Karpas-422 (cell line): ENCODE measurements around the gene PTPRM. TPM values are rescaled to one million over a fixed set of nuclear protein-coding genes. Genes with fewer than 3 reads are reported as not detected.

Experiments used
- DNase-seq: peaks from one replicate; pipeline ENCODE4 v3.0.0-alpha.2; 2015
- H2AFZ ChIP-seq: fragments of 200-600 bp; sonication (generic); 2 replicates; pipeline ENCODE4 v1.6.1; 2014; ENCODE audit warnings: antibody characterized with exemption, low read length, mixed read lengths
- H3K27ac ChIP-seq: fragments of 200-600 bp; sonication (generic); 2 replicates; pipeline ENCODE4 v1.5.1; 2014; ENCODE audit warnings: mild to moderate bottlenecking, low read length, moderate library complexity
- H3K27me3 ChIP-seq: fragments of 200-600 bp; sonication (generic); 2 replicates; pipeline ENCODE4 v1.6.1; 2014; ENCODE audit warnings: low read length, mixed read lengths
- H3K36me3 ChIP-seq: fragments of 200-600 bp; sonication (generic); 2 replicates; pipeline ENCODE4 v1.6.1; 2014; ENCODE audit warnings: low read length, mixed read lengths; ENCODE audit not compliant: insufficient read depth
- H3K4me1 ChIP-seq: fragments of 200-600 bp; sonication (generic); 2 replicates; pipeline ENCODE4 v1.6.1; 2014; ENCODE audit warnings: mild to moderate bottlenecking, low read length, mixed read lengths
- H3K4me2 ChIP-seq: fragments of 200-600 bp; sonication (generic); 2 replicates; pipeline ENCODE4 v1.6.1; 2014; ENCODE audit warnings: low read length, low read depth, mild to moderate bottlenecking; ENCODE audit not compliant: poor library complexity, severe bottlenecking
- H3K4me3 ChIP-seq: fragments of 200-600 bp; sonication (generic); 2 replicates; pipeline ENCODE4 v1.5.1; 2014; ENCODE audit warnings: mild to moderate bottlenecking, antibody characterized with exemption, low read length, mixed read lengths
- H3K79me2 ChIP-seq: fragments of 200-600 bp; sonication (generic); 2 replicates; pipeline ENCODE4 v1.6.1; 2014; ENCODE audit warnings: mild to moderate bottlenecking, low read length, mixed read lengths
- H3K9ac ChIP-seq: fragments of 200-600 bp; sonication (generic); 2 replicates; pipeline ENCODE4 v1.6.0; 2014; ENCODE audit warnings: low read length
- H3K9me2 ChIP-seq: fragments of 200-600 bp; sonication (generic), shearing (Covaris generic); replicated peaks from 2 replicates; pipeline ENCODE4 v1.6.0; 2014; ENCODE audit warnings: mild to moderate bottlenecking, low read length, moderate library complexity; ENCODE audit not compliant: insufficient read depth
- H3K9me3 ChIP-seq: fragments of 300-700, 200-600 bp; sonication (generic); 2 replicates; pipeline ENCODE4 v1.6.1; 2014; ENCODE audit warnings: low read length, mixed read lengths
- H4K20me1 ChIP-seq: fragments of 200-600 bp; sonication (generic); 2 replicates; pipeline ENCODE4 v1.6.1; 2014; ENCODE audit warnings: mild to moderate bottlenecking, antibody characterized with exemption, low read length, low read depth; ENCODE audit not compliant: insufficient read depth
- total RNA-seq: library from RNA; depleted of rRNA; stranded (reverse); fragments of >200 nt; shearing (Covaris generic); gene quantifications from 2 replicates; pipeline ENCODE4 v1.2.3, GENCODE V29; 2014; ENCODE audit warnings: low replicate concordance

Gene PTPRM
- total RNA-seq, 1 experiment from 2014 or later: not detected

GRCh38 chr18:7757175-7757574 lies 190.1 kb downstream of the PTPRM start:
- Histone ChIP-seq H2AFZ (no peak overlapping the region), H3K36me3 (no peaks in the 10 kb centered on the region), H3K4me1 (no peaks in the 10 kb centered on the region), H3K4me3 (no peak overlapping the region), H3K9ac (no peak overlapping the region), H4K20me1 (no peaks in the 10 kb centered on the region), H3K27ac (no peak overlapping the region), H3K4me2 (no peak overlapping the region), H3K9me2 (no peaks in the 10 kb centered on the region), H3K79me2 (no peaks in the 10 kb centered on the region), H3K27me3 (no peaks in the 10 kb centered on the region), H3K9me3 (no peaks in the 10 kb centered on the region; the same call in 1 of the 2 replicates)
- DNase-seq: no peak

- H3K36me3 ChIP-seq: no peaks in the 10 kb centered on the region
- H3K9me2 ChIP-seq: no peaks in the 10 kb centered on the region
- H3K4me2 ChIP-seq: no peak overlapping the region
- H3K4me1 ChIP-seq: no peaks in the 10 kb centered on the region
- H3K4me3 ChIP-seq: no peak overlapping the region
- H3K27me3 ChIP-seq: no peaks in the 10 kb centered on the region
- no peak overlapping the region for H3K27ac ChIP-seq
- no peaks in the 10 kb centered on the region for H4K20me1 ChIP-seq
- DNase-seq: no peak
- no peaks in the 10 kb centered on the region for H3K79me2 ChIP-seq
- no peak overlapping the region for H3K9ac ChIP-seq
- H2AFZ ChIP-seq: no peak overlapping the region
- H3K9me3 ChIP-seq: no peaks in the 10 kb centered on the region; the same call in 1 of the 2 replicates
Observed at GRCh38 chr18:7758764-7759163, 191.6 kb downstream of the PTPRM start.

- no peaks in the 10 kb centered on the region for H3K4me1 ChIP-seq
- no peaks in the 10 kb centered on the region for H3K27me3 ChIP-seq
- no peaks in the 10 kb centered on the region for H3K9me2 ChIP-seq
- no peaks in the 10 kb centered on the region for H3K9me3 ChIP-seq
- H3K4me2 ChIP-seq: no peak overlapping the region
- no peak overlapping the region for H3K27ac ChIP-seq
- H3K79me2 ChIP-seq: no peaks in the 10 kb centered on the region
- H2AFZ ChIP-seq: no peak overlapping the region
- no peak overlapping the region for H3K9ac ChIP-seq
- no peak for DNase-seq
- no peak overlapping the region for H3K4me3 ChIP-seq
- H3K36me3 ChIP-seq: no peaks in the 10 kb centered on the region
- H4K20me1 ChIP-seq: no peaks in the 10 kb centered on the region
Observed at GRCh38 chr18:7760967-7761948, 194.1 kb downstream of the PTPRM start.

GRCh38 chr18:7764405-7764804 lies 197.3 kb downstream of the PTPRM start:
- no peaks in the 10 kb centered on the region for H3K9me3 ChIP-seq
- H3K9ac ChIP-seq: no peak overlapping the region
- no peak overlapping the region for H3K4me3 ChIP-seq
- DNase-seq: no peak
- no peaks in the 10 kb centered on the region for H3K4me1 ChIP-seq
- H3K27me3 ChIP-seq: no peaks in the 10 kb centered on the region
- H3K4me2 ChIP-seq: no peak overlapping the region
- no peaks in the 10 kb centered on the region for H3K79me2 ChIP-seq
- H3K36me3 ChIP-seq: no peaks in the 10 kb centered on the region
- no peaks in the 10 kb centered on the region for H3K9me2 ChIP-seq
- no peaks in the 10 kb centered on the region for H4K20me1 ChIP-seq
- H3K27ac ChIP-seq: no peak overlapping the region
- H2AFZ ChIP-seq: no peak overlapping the region

- Histone ChIP-seq H3K27ac (no peak overlapping the region), H3K9me3 (no peaks in the 10 kb centered on the region), H3K79me2 (no peaks in the 10 kb centered on the region), H3K9me2 (no peaks in the 10 kb centered on the region), H3K4me1 (no peaks in the 10 kb centered on the region), H4K20me1 (no peaks in the 10 kb centered on the region), H3K9ac (no peak overlapping the region), H2AFZ (no peak overlapping the region), H3K36me3 (no peaks in the 10 kb centered on the region), H3K27me3 (no peaks in the 10 kb centered on the region), H3K4me3 (no peak overlapping the region), H3K4me2 (no peak overlapping the region)
- DNase-seq: no peak
Observed at GRCh38 chr18:7766346-7766745, 199.2 kb downstream of the PTPRM start.

GRCh38 chr18:7766817-7767216 lies 199.7 kb downstream of the PTPRM start:
- H3K27me3 ChIP-seq: no peaks in the 10 kb centered on the region
- no peaks in the 10 kb centered on the region for H3K36me3 ChIP-seq
- no peak overlapping the region for H3K9ac ChIP-seq
- H3K79me2 ChIP-seq: no peaks in the 10 kb centered on the region
- no peaks in the 10 kb centered on the region for H3K4me1 ChIP-seq
- H3K27ac ChIP-seq: no peak overlapping the region
- H3K9me3 ChIP-seq: no peaks in the 10 kb centered on the region
- no peak for DNase-seq
- no peak overlapping the region for H3K4me2 ChIP-seq
- no peaks in the 10 kb centered on the region for H4K20me1 ChIP-seq
- no peak overlapping the region for H3K4me3 ChIP-seq
- no peak overlapping the region for H2AFZ ChIP-seq
- no peaks in the 10 kb centered on the region for H3K9me2 ChIP-seq

GRCh38 chr18:7770908-7771307 lies 203.8 kb downstream of the PTPRM start:
- Histone ChIP-seq H2AFZ (no peak overlapping the region), H3K4me2 (no peak overlapping the region), H3K9me2 (no peaks in the 10 kb centered on the region), H4K20me1 (no peaks in the 10 kb centered on the region), H3K27me3 (no peaks in the 10 kb centered on the region), H3K79me2 (no peaks in the 10 kb centered on the region), H3K4me1 (no peaks in the 10 kb centered on the region), H3K36me3 (no peaks in the 10 kb centered on the region), H3K27ac (no peak overlapping the region), H3K4me3 (no peak overlapping the region), H3K9me3 (no peaks in the 10 kb centered on the region), H3K9ac (no peak overlapping the region)
- DNase-seq: no peak

GRCh38 chr18:7772510-7772888 lies 205.4 kb downstream of the PTPRM start:
- Histone ChIP-seq H3K4me1 (no peaks in the 10 kb centered on the region), H3K36me3 (no peaks in the 10 kb centered on the region), H3K4me2 (no peak overlapping the region), H3K79me2 (no peaks in the 10 kb centered on the region), H3K27me3 (no peaks in the 10 kb centered on the region), H3K9me3 (no peaks in the 10 kb centered on the region), H3K9ac (no peak overlapping the region), H3K9me2 (no peaks in the 10 kb centered on the region), H2AFZ (no peak overlapping the region), H3K4me3 (no peak overlapping the region), H3K27ac (no peak overlapping the region), H4K20me1 (no peaks in the 10 kb centered on the region)
- no peak for DNase-seq
